Measurements from ENCODE around the gene AVEN.

- TF ChIP-seq CREB5 (CRISPR knock-in tag; IDR thresholded peaks at IDR 0.05) (no peak), RREB1 (CRISPR knock-in tag; IDR thresholded peaks at IDR 0.05) (no peak), PRDM10 (IDR thresholded peaks at IDR 0.05; ENCODE audit: partially characterized antibody) (peak; percentile 71), ZNF274 (IDR thresholded peaks at IDR 0.05; ENCODE audit: borderline replicate concordance, low read depth, low read length) (no peak), RNF2 (IDR thresholded peaks at IDR 0.05) (no peak)
- TF ChIP-seq, protein P1, sequence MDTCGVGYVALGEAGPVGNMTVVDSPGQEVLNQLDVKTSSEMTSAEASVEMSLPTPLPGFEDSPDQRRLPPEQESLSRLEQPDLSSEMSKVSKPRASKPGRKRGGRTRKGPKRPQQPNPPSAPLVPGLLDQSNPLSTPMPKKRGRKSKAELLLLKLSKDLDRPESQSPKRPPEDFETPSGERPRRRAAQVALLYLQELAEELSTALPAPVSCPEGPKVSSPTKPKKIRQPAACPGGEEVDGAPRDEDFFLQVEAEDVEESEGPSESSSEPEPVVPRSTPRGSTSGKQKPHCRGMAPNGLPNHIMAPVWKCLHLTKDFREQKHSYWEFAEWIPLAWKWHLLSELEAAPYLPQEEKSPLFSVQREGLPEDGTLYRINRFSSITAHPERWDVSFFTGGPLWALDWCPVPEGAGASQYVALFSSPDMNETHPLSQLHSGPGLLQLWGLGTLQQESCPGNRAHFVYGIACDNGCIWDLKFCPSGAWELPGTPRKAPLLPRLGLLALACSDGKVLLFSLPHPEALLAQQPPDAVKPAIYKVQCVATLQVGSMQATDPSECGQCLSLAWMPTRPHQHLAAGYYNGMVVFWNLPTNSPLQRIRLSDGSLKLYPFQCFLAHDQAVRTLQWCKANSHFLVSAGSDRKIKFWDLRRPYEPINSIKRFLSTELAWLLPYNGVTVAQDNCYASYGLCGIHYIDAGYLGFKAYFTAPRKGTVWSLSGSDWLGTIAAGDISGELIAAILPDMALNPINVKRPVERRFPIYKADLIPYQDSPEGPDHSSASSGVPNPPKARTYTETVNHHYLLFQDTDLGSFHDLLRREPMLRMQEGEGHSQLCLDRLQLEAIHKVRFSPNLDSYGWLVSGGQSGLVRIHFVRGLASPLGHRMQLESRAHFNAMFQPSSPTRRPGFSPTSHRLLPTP (IDR thresholded peaks at IDR 0.05; ENCODE audit: borderline replicate concordance, extremely low read depth, insufficient read length): no peak
- TF ChIP-seq, protein P2, sequence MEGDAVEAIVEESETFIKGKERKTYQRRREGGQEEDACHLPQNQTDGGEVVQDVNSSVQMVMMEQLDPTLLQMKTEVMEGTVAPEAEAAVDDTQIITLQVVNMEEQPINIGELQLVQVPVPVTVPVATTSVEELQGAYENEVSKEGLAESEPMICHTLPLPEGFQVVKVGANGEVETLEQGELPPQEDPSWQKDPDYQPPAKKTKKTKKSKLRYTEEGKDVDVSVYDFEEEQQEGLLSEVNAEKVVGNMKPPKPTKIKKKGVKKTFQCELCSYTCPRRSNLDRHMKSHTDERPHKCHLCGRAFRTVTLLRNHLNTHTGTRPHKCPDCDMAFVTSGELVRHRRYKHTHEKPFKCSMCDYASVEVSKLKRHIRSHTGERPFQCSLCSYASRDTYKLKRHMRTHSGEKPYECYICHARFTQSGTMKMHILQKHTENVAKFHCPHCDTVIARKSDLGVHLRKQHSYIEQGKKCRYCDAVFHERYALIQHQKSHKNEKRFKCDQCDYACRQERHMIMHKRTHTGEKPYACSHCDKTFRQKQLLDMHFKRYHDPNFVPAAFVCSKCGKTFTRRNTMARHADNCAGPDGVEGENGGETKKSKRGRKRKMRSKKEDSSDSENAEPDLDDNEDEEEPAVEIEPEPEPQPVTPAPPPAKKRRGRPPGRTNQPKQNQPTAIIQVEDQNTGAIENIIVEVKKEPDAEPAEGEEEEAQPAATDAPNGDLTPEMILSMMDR (IDR thresholded peaks at IDR 0.05 in 2 of 3, conservative IDR thresholded peaks at IDR 0.05 in 1 of 3; ENCODE audit: insufficient read depth in 2 of 3, low read depth in 1 of 3, low read length in 3 of 3): no peak
Measured at GRCh38 chr15:34043813-34044212, 4.8 kb upstream of the AVEN start.
